SK-N-SH (cell line): ENCODE measurements around the gene AKAP9. TPM values are rescaled to one million over a fixed set of nuclear protein-coding genes. Genes with fewer than 3 reads are reported as not detected.

Source experiments
- CTCF ChIA-PET: fragments of 300-600, 350-600 bp; formaldehyde crosslinking; extraction: SDS; loops from one replicate; lab custom pipeline; 2021; lab: Yijun Ruan, JAX
- POLR2A ChIA-PET: fragments of 350-600 bp; sonication (Branson Sonifier 250); formaldehyde crosslinking; extraction: SDS; loops from one replicate; lab custom pipeline; 2020; ENCODE audit warnings: antibody characterized with exemption, inconsistent platforms; lab: Yijun Ruan, JAX
- DNase-seq: peaks from one replicate; pipeline ENCODE4 v3.0.0; 2012
- H2AFZ ChIP-seq: fragments of 200-600 bp; sonication (generic); 2 replicates; pipeline ENCODE4 v1.8.1; 2016; ENCODE audit warnings: antibody characterized with exemption, mild to moderate bottlenecking, low read depth
- H3F3A ChIP-seq: fragments of 200-600 bp; sonication (generic); replicated peaks from 2 replicates; pipeline ENCODE3; 2016; ENCODE audit warnings: antibody characterized with exemption, mild to moderate bottlenecking; ENCODE audit not compliant: insufficient read depth
- H3K27ac ChIP-seq, 2 experiments: fragments of 200-500 bp in 1 of 2; fragments of 200-600 bp in 1 of 2; sonication (Bioruptor generic) in 1 of 2; sonication (generic), shearing (Covaris generic) in 1 of 2; 2 replicates each; pipeline versions ENCODE4 v1.5.1 to v1.6.1; 2014 to 2016; ENCODE audit warnings: low read depth in 2 of 2, inconsistent platforms in 1 of 2, low read length in 1 of 2, mild to moderate bottlenecking in 1 of 2, mixed read lengths in 1 of 2
- H3K27me3 ChIP-seq: fragments of 200-600 bp; sonication (generic), shearing (Covaris generic); 2 replicates; pipeline ENCODE4 v1.6.1; 2016; ENCODE audit warnings: mixed run types; ENCODE audit not compliant: insufficient read depth
- H3K36me3 ChIP-seq, 2 experiments: fragments of 200-500 bp in 1 of 2; fragments of 200-600 bp in 1 of 2; sonication (Bioruptor generic) in 1 of 2; sonication (generic) in 1 of 2; replicated peaks in 1 of 2; 2 replicates each; pipeline versions ENCODE3 to v1.5.1; 2014 to 2016; ENCODE audit warnings: low read length in 1 of 2, mild to moderate bottlenecking in 1 of 2; ENCODE audit not compliant: insufficient read depth in 2 of 2, control insufficient read depth in 1 of 2
- H3K4me1 ChIP-seq, 2 experiments: fragments of 200-500 bp in 1 of 2; fragments of 200-600 bp in 1 of 2; sonication (Bioruptor generic) in 1 of 2; sonication (generic), shearing (Covaris generic) in 1 of 2; 2 replicates each; pipeline versions ENCODE4 v1.5.1 to v1.6.1; 2014 to 2016; ENCODE audit warnings: low read depth in 1 of 2, low read length in 1 of 2, mixed run types in 1 of 2; ENCODE audit not compliant: insufficient read depth in 2 of 2, control insufficient read depth in 1 of 2
- H3K4me2 ChIP-seq: fragments of 200-600 bp; sonication (generic), shearing (Covaris generic); 2 replicates; pipeline ENCODE4 v1.6.1; 2017; ENCODE audit warnings: mixed run types
- H3K4me3 ChIP-seq, 2 experiments: fragments of 200-500 bp in 1 of 2; fragments of 200-600 bp in 1 of 2; sonication (Bioruptor generic) in 1 of 2; sonication (generic), shearing (Covaris generic) in 1 of 2; 2 replicates each; pipeline versions ENCODE4 v1.5.1 to v1.8.1; 2014 to 2016; ENCODE audit warnings: low read depth in 2 of 2, inconsistent platforms in 1 of 2, low read length in 1 of 2, mild to moderate bottlenecking in 1 of 2, mixed read lengths in 1 of 2, moderate library complexity in 1 of 2
- H3K79me2 ChIP-seq: fragments of 200-600 bp; sonication (generic); 2 replicates; pipeline ENCODE4 v1.8.1; 2017; ENCODE audit warnings: mild to moderate bottlenecking; ENCODE audit not compliant: insufficient read depth
- H3K9ac ChIP-seq: fragments of 200-600 bp; sonication (generic); 2 replicates; pipeline ENCODE4 v1.6.1; 2017; ENCODE audit warnings: mixed run types
- H3K9me2 ChIP-seq: fragments of 200-600 bp; sonication (generic); 2 replicates; pipeline ENCODE4 v1.6.1; 2017; ENCODE audit warnings: mixed run types
- H3K9me3 ChIP-seq: fragments of 200-600 bp; sonication (generic); 2 replicates; pipeline ENCODE4 v1.6.1; 2017; ENCODE audit warnings: mixed run types, mild to moderate bottlenecking, moderate library complexity
- H4K20me1 ChIP-seq: fragments of 200-600 bp; sonication (generic); 2 replicates; pipeline ENCODE4 v1.6.1; 2017; ENCODE audit warnings: mild to moderate bottlenecking, mixed run types; ENCODE audit not compliant: insufficient read depth
- FOXJ3 ChIP-seq: sonication (generic); formaldehyde crosslinking; IDR thresholded peaks from 2 replicates; pipeline ENCODE4 v1.5.1; 2020; ENCODE audit warnings: mild to moderate bottlenecking, missing genetic modification reagents
- FOXM1 ChIP-seq: IDR thresholded peaks from 2 replicates; pipeline ENCODE4 v1.4.0; 2012; ENCODE audit warnings: low read depth, mild to moderate bottlenecking
- GATA2 ChIP-seq: sonication (generic); formaldehyde crosslinking; IDR thresholded peaks from 2 replicates; pipeline ENCODE4 v1.5.0; 2020; ENCODE audit warnings: mild to moderate bottlenecking, missing genetic modification reagents
- JUND ChIP-seq: IDR thresholded peaks from 2 replicates; pipeline ENCODE4 v1.4.0; 2012
- MEF2A ChIP-seq: IDR thresholded peaks from 2 replicates; pipeline ENCODE4 v1.4.0; 2012; ENCODE audit warnings: low read depth, borderline replicate concordance
- MXI1 ChIP-seq: IDR thresholded peaks from 2 replicates; pipeline ENCODE4 v1.6.1; 2012; ENCODE audit warnings: mild to moderate bottlenecking, low read depth, low read length, improper control_type of control experiment
- NFIC ChIP-seq: IDR thresholded peaks from 2 replicates; pipeline ENCODE4 v1.4.0; 2012; ENCODE audit warnings: borderline replicate concordance
- NRF1 ChIP-seq: IDR thresholded peaks from 2 replicates; pipeline ENCODE4 v1.6.1; 2012; ENCODE audit warnings: low read depth, mild to moderate bottlenecking, low read length
- RAD21 ChIP-seq: IDR thresholded peaks from 2 replicates; pipeline ENCODE4 v1.6.1; 2012; ENCODE audit warnings: mild to moderate bottlenecking, low read length
- RCOR1 ChIP-seq: fragments of 150-350 bp; IDR thresholded peaks from 2 replicates; pipeline ENCODE4 v1.6.1; 2017; ENCODE audit warnings: antibody characterized with exemption, low read length
- RFX5 ChIP-seq: IDR thresholded peaks from 2 replicates; pipeline ENCODE4 v1.6.1; 2012; ENCODE audit warnings: mild to moderate bottlenecking, improper control_type of control experiment, low read length
- RXRA ChIP-seq: IDR thresholded peaks from 2 replicates; pipeline ENCODE4 v1.4.0; 2012; ENCODE audit warnings: low read depth, mild to moderate bottlenecking, borderline replicate concordance
- TAF1 ChIP-seq: IDR thresholded peaks from 2 replicates; pipeline ENCODE4 v1.6.1; 2012; ENCODE audit warnings: low read depth, mild to moderate bottlenecking, low read length, moderate library complexity, borderline replicate concordance
- TCF12 ChIP-seq: IDR thresholded peaks from 2 replicates; pipeline ENCODE4 v1.4.0; 2012
- TEAD4 ChIP-seq: IDR thresholded peaks from 2 replicates; pipeline ENCODE4 v1.4.0; 2012; ENCODE audit warnings: mild to moderate bottlenecking, borderline replicate concordance; ENCODE audit not compliant: insufficient read depth
- YY1 ChIP-seq: IDR thresholded peaks from 2 replicates; pipeline ENCODE4 v1.4.0; 2012; ENCODE audit warnings: low read depth, mild to moderate bottlenecking
- WGBS: methylation state at CpG from one replicate; pipeline ENCODE4 v1.1.6; 2017; ENCODE audit warnings: low lambda C conversion rate; 5-methylcytosine and 5-hydroxymethylcytosine counted together
- polyA plus RNA-seq, 3 experiments: library from polyadenylated mRNA; depleted of rRNA; stranded (reverse); fragments of >200 nt; gene quantifications; 2 replicates each; pipeline ENCODE4 v1.2.3, GENCODE V29; 2012
- TF ChIP-seq, protein P1 (sequence below): IDR thresholded peaks from 2 replicates; pipeline ENCODE4 v1.6.1; 2012; ENCODE audit warnings: mild to moderate bottlenecking, low read depth, low read length, moderate library complexity
- TF ChIP-seq, protein P2 (sequence below): fragments of 150-350 bp; IDR thresholded peaks from 2 replicates; pipeline ENCODE4 v1.6.1; 2017; ENCODE audit warnings: antibody characterized with exemption, low read length, low read depth, borderline replicate concordance
- TF ChIP-seq, protein P3 (sequence below): IDR thresholded peaks from 2 replicates; pipeline ENCODE4; 2012
- TF ChIP-seq, protein P4 (sequence below): fragments of 200-600 bp; sonication (generic); IDR thresholded peaks from 2 replicates; pipeline ENCODE4 v1.6.1; 2017; ENCODE audit warnings: antibody characterized with exemption, mild to moderate bottlenecking, moderate library complexity
- TF ChIP-seq, protein P5 (sequence below): IDR thresholded peaks from 2 replicates; pipeline ENCODE4 v1.4.0; 2012; ENCODE audit warnings: low read depth, borderline replicate concordance
- TF ChIP-seq, protein P6 (sequence below): IDR thresholded peaks from 2 replicates; pipeline ENCODE4 v1.4.0; 2012; ENCODE audit warnings: low read depth

The AKAP9 gene
- polyA plus RNA-seq, 1 of the 3 experiments (the other 2 are of a cell fraction): 13.1 TPM

DNA sequence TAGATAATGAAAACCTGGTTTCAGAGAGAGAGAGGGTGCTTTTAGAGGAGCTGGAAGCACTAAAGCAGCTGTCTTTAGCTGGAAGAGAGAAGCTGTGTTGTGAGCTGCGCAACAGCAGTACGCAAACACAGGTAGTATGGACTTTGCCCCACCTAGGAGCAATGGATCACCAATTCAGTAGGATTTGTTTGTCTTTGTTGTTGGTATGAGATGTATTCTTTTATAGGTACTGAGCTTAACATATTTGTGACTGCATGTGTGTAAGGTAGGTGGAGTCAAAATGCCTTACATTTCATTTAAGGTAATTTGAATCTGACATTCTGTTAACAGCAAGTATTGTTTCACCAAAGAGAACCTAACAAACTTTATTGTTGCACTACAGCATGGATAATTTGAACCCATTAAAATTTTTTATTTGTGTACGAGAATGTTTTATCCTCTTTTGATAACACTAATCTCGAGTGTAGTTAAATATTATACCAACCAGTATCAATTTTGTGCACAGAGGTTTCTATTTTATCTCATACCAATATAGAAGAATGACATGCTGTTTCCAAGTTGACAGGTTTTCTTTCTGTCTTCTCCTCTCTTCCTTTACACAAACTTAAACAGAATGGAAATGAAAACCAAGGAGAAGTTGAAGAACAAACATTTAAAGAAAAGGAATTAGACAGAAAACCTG is 101.5 kb downstream of the AKAP9 start (continued):
- TF ChIP-seq MEF2A (no peak), MXI1 (no peak), FOXM1 (no peak)

DNA sequence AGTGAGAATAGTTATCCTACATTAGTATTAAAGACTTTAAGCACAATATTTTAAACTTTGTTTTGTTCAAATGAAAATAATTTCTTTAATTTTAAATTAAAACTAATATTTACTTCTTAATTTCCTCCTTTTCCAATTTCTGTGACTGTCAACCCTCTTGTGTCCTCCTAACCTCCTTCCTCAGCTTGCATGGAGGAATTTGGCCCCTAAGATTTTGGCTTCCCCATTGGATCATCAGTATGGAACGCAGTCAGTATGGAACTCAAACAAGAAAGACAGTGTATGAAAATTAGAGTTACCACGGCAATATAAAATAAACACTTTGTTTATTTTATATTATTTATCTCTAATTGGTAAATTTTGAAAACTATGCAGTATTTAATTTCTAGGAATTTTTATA is 102.4 kb downstream of the AKAP9 start:
- ChIA-PET POLR2A (no interaction called here), CTCF (interaction anchor here (1.0 kb wide), 1 partner anchor 18 kb away, joined by 4 read pairs; no protein-coding TSS in a partner anchor)
- no peak for TF ChIP-seq TAF1
- TF ChIP-seq RAD21: no peak
- TF ChIP-seq, protein P1, sequence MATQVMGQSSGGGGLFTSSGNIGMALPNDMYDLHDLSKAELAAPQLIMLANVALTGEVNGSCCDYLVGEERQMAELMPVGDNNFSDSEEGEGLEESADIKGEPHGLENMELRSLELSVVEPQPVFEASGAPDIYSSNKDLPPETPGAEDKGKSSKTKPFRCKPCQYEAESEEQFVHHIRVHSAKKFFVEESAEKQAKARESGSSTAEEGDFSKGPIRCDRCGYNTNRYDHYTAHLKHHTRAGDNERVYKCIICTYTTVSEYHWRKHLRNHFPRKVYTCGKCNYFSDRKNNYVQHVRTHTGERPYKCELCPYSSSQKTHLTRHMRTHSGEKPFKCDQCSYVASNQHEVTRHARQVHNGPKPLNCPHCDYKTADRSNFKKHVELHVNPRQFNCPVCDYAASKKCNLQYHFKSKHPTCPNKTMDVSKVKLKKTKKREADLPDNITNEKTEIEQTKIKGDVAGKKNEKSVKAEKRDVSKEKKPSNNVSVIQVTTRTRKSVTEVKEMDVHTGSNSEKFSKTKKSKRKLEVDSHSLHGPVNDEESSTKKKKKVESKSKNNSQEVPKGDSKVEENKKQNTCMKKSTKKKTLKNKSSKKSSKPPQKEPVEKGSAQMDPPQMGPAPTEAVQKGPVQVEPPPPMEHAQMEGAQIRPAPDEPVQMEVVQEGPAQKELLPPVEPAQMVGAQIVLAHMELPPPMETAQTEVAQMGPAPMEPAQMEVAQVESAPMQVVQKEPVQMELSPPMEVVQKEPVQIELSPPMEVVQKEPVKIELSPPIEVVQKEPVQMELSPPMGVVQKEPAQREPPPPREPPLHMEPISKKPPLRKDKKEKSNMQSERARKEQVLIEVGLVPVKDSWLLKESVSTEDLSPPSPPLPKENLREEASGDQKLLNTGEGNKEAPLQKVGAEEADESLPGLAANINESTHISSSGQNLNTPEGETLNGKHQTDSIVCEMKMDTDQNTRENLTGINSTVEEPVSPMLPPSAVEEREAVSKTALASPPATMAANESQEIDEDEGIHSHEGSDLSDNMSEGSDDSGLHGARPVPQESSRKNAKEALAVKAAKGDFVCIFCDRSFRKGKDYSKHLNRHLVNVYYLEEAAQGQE: no peak
- no peak for TF ChIP-seq RCOR1
- no peak for TF ChIP-seq GATA2
- TF ChIP-seq TEAD4: no peak
- no peak for TF ChIP-seq RXRA
- no peak for TF ChIP-seq NRF1
- no peak for TF ChIP-seq JUND
- TF ChIP-seq YY1: no peak
- TF ChIP-seq, protein P2, sequence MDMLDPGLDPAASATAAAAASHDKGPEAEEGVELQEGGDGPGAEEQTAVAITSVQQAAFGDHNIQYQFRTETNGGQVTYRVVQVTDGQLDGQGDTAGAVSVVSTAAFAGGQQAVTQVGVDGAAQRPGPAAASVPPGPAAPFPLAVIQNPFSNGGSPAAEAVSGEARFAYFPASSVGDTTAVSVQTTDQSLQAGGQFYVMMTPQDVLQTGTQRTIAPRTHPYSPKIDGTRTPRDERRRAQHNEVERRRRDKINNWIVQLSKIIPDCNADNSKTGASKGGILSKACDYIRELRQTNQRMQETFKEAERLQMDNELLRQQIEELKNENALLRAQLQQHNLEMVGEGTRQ: no peak
- TF ChIP-seq, protein P3, sequence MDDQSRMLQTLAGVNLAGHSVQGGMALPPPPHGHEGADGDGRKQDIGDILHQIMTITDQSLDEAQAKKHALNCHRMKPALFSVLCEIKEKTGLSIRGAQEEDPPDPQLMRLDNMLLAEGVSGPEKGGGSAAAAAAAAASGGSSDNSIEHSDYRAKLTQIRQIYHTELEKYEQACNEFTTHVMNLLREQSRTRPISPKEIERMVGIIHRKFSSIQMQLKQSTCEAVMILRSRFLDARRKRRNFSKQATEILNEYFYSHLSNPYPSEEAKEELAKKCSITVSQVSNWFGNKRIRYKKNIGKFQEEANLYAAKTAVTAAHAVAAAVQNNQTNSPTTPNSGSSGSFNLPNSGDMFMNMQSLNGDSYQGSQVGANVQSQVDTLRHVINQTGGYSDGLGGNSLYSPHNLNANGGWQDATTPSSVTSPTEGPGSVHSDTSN: no peak
- no peak for TF ChIP-seq NFIC
- no peak for TF ChIP-seq MXI1
- no peak for TF ChIP-seq RFX5
- TF ChIP-seq, protein P4, sequence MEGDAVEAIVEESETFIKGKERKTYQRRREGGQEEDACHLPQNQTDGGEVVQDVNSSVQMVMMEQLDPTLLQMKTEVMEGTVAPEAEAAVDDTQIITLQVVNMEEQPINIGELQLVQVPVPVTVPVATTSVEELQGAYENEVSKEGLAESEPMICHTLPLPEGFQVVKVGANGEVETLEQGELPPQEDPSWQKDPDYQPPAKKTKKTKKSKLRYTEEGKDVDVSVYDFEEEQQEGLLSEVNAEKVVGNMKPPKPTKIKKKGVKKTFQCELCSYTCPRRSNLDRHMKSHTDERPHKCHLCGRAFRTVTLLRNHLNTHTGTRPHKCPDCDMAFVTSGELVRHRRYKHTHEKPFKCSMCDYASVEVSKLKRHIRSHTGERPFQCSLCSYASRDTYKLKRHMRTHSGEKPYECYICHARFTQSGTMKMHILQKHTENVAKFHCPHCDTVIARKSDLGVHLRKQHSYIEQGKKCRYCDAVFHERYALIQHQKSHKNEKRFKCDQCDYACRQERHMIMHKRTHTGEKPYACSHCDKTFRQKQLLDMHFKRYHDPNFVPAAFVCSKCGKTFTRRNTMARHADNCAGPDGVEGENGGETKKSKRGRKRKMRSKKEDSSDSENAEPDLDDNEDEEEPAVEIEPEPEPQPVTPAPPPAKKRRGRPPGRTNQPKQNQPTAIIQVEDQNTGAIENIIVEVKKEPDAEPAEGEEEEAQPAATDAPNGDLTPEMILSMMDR: no peak
- TF ChIP-seq, protein P5, sequence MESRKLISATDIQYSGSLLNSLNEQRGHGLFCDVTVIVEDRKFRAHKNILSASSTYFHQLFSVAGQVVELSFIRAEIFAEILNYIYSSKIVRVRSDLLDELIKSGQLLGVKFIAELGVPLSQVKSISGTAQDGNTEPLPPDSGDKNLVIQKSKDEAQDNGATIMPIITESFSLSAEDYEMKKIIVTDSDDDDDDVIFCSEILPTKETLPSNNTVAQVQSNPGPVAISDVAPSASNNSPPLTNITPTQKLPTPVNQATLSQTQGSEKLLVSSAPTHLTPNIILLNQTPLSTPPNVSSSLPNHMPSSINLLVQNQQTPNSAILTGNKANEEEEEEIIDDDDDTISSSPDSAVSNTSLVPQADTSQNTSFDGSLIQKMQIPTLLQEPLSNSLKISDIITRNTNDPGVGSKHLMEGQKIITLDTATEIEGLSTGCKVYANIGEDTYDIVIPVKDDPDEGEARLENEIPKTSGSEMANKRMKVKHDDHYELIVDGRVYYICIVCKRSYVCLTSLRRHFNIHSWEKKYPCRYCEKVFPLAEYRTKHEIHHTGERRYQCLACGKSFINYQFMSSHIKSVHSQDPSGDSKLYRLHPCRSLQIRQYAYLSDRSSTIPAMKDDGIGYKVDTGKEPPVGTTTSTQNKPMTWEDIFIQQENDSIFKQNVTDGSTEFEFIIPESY: no peak
- TF ChIP-seq, protein P6, sequence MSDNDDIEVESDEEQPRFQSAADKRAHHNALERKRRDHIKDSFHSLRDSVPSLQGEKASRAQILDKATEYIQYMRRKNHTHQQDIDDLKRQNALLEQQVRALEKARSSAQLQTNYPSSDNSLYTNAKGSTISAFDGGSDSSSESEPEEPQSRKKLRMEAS: no peak
- TF ChIP-seq TCF12: no peak
- TF ChIP-seq FOXJ3 (CRISPR knock-in tag): no peak
- WGBS: 98% methylated on average over 2 of the region's 2 CpGs
- no peaks in the 10 kb centered on the region for H3K9me3 ChIP-seq
- no peak overlapping the region for H3K9ac ChIP-seq
- no peak overlapping the region for H3K4me3 ChIP-seq
- H2AFZ ChIP-seq: no peak overlapping the region
- no peak overlapping the region for H3K4me2 ChIP-seq
- no peak overlapping the region for H3K27ac ChIP-seq
- H4K20me1 ChIP-seq: no peaks in the 10 kb centered on the region
- no peaks in the 10 kb centered on the region for H3K79me2 ChIP-seq
- no peaks in the 10 kb centered on the region for H3K9me2 ChIP-seq
- no peak for DNase-seq
- no peaks in the 10 kb centered on the region for H3K27me3 ChIP-seq
- H3K36me3 ChIP-seq: peaks cover 82 to 86% of the 10 kb centered on the region in 2 experiments
- peaks cover 10% of the 10 kb centered on the region for H3F3A ChIP-seq
- no peaks in the 10 kb centered on the region for H3K4me1 ChIP-seq
